GM19193 (cell line): ENCODE measurements around the gene FAM3D.

Source experiments
- POLR2A ChIP-seq: IDR thresholded peaks from 4 replicates; pipeline ENCODE4 v1.6.1; 2011; ENCODE audit not compliant: insufficient read depth, insufficient read length; ENCODE audit errors: extremely low read depth

The FAM3D gene

GRCh38 chr3:58640700-58641372 lies 25.7 kb downstream of the FAM3D start:
- TF ChIP-seq POLR2A, result no peak

GRCh38 chr3:58639842-58640241 lies 26.7 kb downstream of the FAM3D start:
- no peak for TF ChIP-seq POLR2A

- no peak for TF ChIP-seq POLR2A
Observed at GRCh38 chr3:58639001-58639400, 27.6 kb downstream of the FAM3D start.

GRCh38 chr3:58638591-58638990 lies 28.0 kb downstream of the FAM3D start:
- no peak for TF ChIP-seq POLR2A

GRCh38 chr3:58637509-58637908 lies 29.1 kb downstream of the FAM3D start:
- no peak for TF ChIP-seq POLR2A

- no peak for TF ChIP-seq POLR2A
Observed at GRCh38 chr3:58635371-58636285, 30.9 kb downstream of the FAM3D start.

GRCh38 chr3:58633157-58633865 lies 33.3 kb downstream of the FAM3D start:
- no peak for TF ChIP-seq POLR2A

GRCh38 chr3:58631742-58632141 lies 34.8 kb downstream of the FAM3D start:
- no peak for TF ChIP-seq POLR2A

GRCh38 chr3:58630710-58631092 lies 35.9 kb downstream of the FAM3D start:
- TF ChIP-seq POLR2A, result no peak

GRCh38 chr3:58630076-58630709 lies 36.4 kb downstream of the FAM3D start:
- TF ChIP-seq POLR2A, result no peak

- TF ChIP-seq POLR2A, result no peak
Observed at GRCh38 chr3:58629629-58630028, 36.9 kb downstream of the FAM3D start.

GRCh38 chr3:58628823-58629562 lies 37.6 kb downstream of the FAM3D start:
- TF ChIP-seq POLR2A, result no peak

- no peak for TF ChIP-seq POLR2A
Observed at GRCh38 chr3:58627941-58628340, 38.6 kb downstream of the FAM3D start.

- no peak for TF ChIP-seq POLR2A
Observed at GRCh38 chr3:58627570-58627885, 39.0 kb downstream of the FAM3D start.

GRCh38 chr3:58626841-58627569 lies 39.6 kb downstream of the FAM3D start:
- TF ChIP-seq POLR2A, result no peak
